NCI-H1694 (cell line): Measurements from ENCODE around the gene OR52R1.
"Not testable (repeated sequence)": the region's sequence is repeated elsewhere in the genome, so short reads cannot be mapped to it uniquely, and the experiment has no call there.

Experiments
- DNase-seq: peaks from one replicate; lab custom pipeline; 2025; lab: John Stamatoyannopoulos, UW

Gene OR52R1

GRCh38 chr11:4804280-4804679, at the start of gene OR52R1:
Gene OR52R1 (minus strand): TSS chr11:4804380. CDS start chr11:4804380, 0 bp downstream.
- DNase-seq = no peak

GRCh38 chr11:4851033-4851432, 46.9 kb upstream of the OR52R1 start:
- no peak for DNase-seq

- no peak for DNase-seq
Measured at GRCh38 chr11:4848908-4849532, 44.8 kb upstream of the OR52R1 start, which contains the start of gene OR51S1. Gene OR51S1 (minus strand): TSS chr11:4849208. CDS start chr11:4849208, 0 bp downstream.

- no peak for DNase-seq
Measured at GRCh38 chr11:4839851-4840549, 35.8 kb upstream of the OR52R1 start.

- DNase-seq = no peak
Measured at GRCh38 chr11:4830909-4831308, 26.7 kb upstream of the OR52R1 start.

GRCh38 chr11:4830346-4830745, 26.2 kb upstream of the OR52R1 start:
- no peak for DNase-seq

- no peak for DNase-seq
Measured at GRCh38 chr11:4826425-4826824, 22.2 kb upstream of the OR52R1 start.

- no peak for DNase-seq
Measured at GRCh38 chr11:4825132-4825531, 21.0 kb upstream of the OR52R1 start.

GRCh38 chr11:4821021-4821420, 16.8 kb upstream of the OR52R1 start, which contains the start of gene OR51F2:
Gene OR51F2 (plus strand): TSS chr11:4821321. CDS start chr11:4821422, 101 bp downstream.
- no peak for DNase-seq

- no peak for DNase-seq
Measured at GRCh38 chr11:4809246-4809645, 5.1 kb upstream of the OR52R1 start.

- DNase-seq = no peak
Measured at GRCh38 chr11:4808476-4808875, 4.3 kb upstream of the OR52R1 start.

GRCh38 chr11:4801316-4801715, 2.9 kb downstream of the OR52R1 start:
- DNase-seq = not testable (repeated sequence)

- DNase-seq = no peak
Measured at GRCh38 chr11:4798427-4799183, 5.6 kb downstream of the OR52R1 start.

- DNase-seq = no peak
Measured at GRCh38 chr11:4797206-4797605, 7.0 kb downstream of the OR52R1 start.

- no peak for DNase-seq
Measured at GRCh38 chr11:4782454-4782853, 21.7 kb downstream of the OR52R1 start.

- no peak for DNase-seq
Measured at GRCh38 chr11:4769838-4770237, 34.3 kb downstream of the OR52R1 start, which contains the start of gene OR51F1. Gene OR51F1 (minus strand): TSS chr11:4769938. CDS start chr11:4769938, 0 bp downstream.

- no peak for DNase-seq
Measured at GRCh38 chr11:4768094-4768493, 36.1 kb downstream of the OR52R1 start.

- DNase-seq = no peak
Measured at GRCh38 chr11:4766420-4767043, 37.6 kb downstream of the OR52R1 start.

GRCh38 chr11:4763096-4763495, 41.1 kb downstream of the OR52R1 start:
- DNase-seq = no peak
